GM12891 (cell line): ENCODE data around the gene MEAK7.

Experiments
- POLR2A ChIP-seq: IDR thresholded peaks from 2 replicates; pipeline ENCODE4 v1.6.1; 2011; ENCODE audit warnings: low read depth, low read length, control low read depth
- TAF1 ChIP-seq: IDR thresholded peaks from 2 replicates; pipeline ENCODE4 v1.6.1; 2011; ENCODE audit warnings: low read depth, low read length, control low read depth

- TF ChIP-seq POLR2A (no peak), TAF1 (no peak)
Observed at GRCh38 chr16:84503751-84504395, 586 bp downstream of the MEAK7 start.
